Measurements from ENCODE around the gene ETAA1. TPM values are rescaled to one million over a fixed set of nuclear protein-coding genes. Genes with fewer than 3 reads are reported as not detected.

ETAA1 gene
- total RNA-seq, 2 experiments from 2014 or later: 13.0 to 14.1 TPM

GRCh38 chr2:67399831-67400489, 2.8 kb downstream of the ETAA1 start:
- H3K9me3 Mint-ChIP-seq: no peaks in the 10 kb centered on the region
- peaks cover 14% of the 10 kb centered on the region for H3K4me1 Mint-ChIP-seq
- peaks cover 17% of the 10 kb centered on the region for H3K36me3 Mint-ChIP-seq
- no peak overlapping the region for H3K4me3 Mint-ChIP-seq
- DNase-seq (no peak), ATAC-seq (ENCODE audit: low read depth) (no peak)
- no peaks in the 10 kb centered on the region for H3K27me3 Mint-ChIP-seq
- H3K27ac Mint-ChIP-seq: no peak overlapping the region
- POLR2A ChIA-PET: no interaction called here

- ATAC-seq (ENCODE audit: low read depth) (no peak), DNase-seq (no peak)
- Mint-ChIP-seq H3K27me3 (no peaks in the 10 kb centered on the region), H3K4me1 (peaks cover 14% of the 10 kb centered on the region), H3K36me3 (peaks cover 21% of the 10 kb centered on the region), H3K4me3 (no peak overlapping the region), H3K9me3 (no peaks in the 10 kb centered on the region), H3K27ac (no peak overlapping the region)
- POLR2A ChIA-PET: no interaction called here
These were observed 3.7 kb downstream of the ETAA1 start for GRCh38 chr2:67400560-67401485.

GRCh38 chr2:67408346-67408745, 11.2 kb downstream of the ETAA1 start:
- no peak overlapping the region for H3K4me3 Mint-ChIP-seq
- no peaks in the 10 kb centered on the region for H3K27me3 Mint-ChIP-seq
- H3K36me3 Mint-ChIP-seq: peaks cover 22% of the 10 kb centered on the region
- no peak overlapping the region for H3K27ac Mint-ChIP-seq
- DNase-seq (no peak), ATAC-seq (ENCODE audit: low read depth) (no peak)
- POLR2A ChIA-PET: no interaction called here
- no peaks in the 10 kb centered on the region for H3K9me3 Mint-ChIP-seq
- peaks cover 3% of the 10 kb centered on the region for H3K4me1 Mint-ChIP-seq

GRCh38 chr2:67412424-67412823, 15.3 kb downstream of the ETAA1 start:
- DNase-seq: no peak
- Mint-ChIP-seq H3K9me3 (no peaks in the 10 kb centered on the region), H3K36me3 (peaks cover 5% of the 10 kb centered on the region), H3K27me3 (no peaks in the 10 kb centered on the region), H3K4me1 (no peaks in the 10 kb centered on the region), H3K27ac (no peak overlapping the region), H3K4me3 (no peak overlapping the region)
- ATAC-seq (ENCODE audit: low read depth): no peak
- POLR2A ChIA-PET: no interaction called here

GRCh38 chr2:67414867-67415266, 17.7 kb downstream of the ETAA1 start:
- H3K4me1 Mint-ChIP-seq: no peaks in the 10 kb centered on the region
- H3K4me3 Mint-ChIP-seq: no peak overlapping the region
- H3K27ac Mint-ChIP-seq: no peak overlapping the region
- H3K9me3 Mint-ChIP-seq: no peaks in the 10 kb centered on the region
- H3K27me3 Mint-ChIP-seq: no peaks in the 10 kb centered on the region
- peaks cover 5% of the 10 kb centered on the region for H3K36me3 Mint-ChIP-seq
- POLR2A ChIA-PET: no interaction called here
- no peak for DNase-seq
- no peak for ATAC-seq (ENCODE audit: low read depth)

GRCh38 chr2:67416136-67416535, 19.0 kb downstream of the ETAA1 start:
- Mint-ChIP-seq H3K4me1 (no peaks in the 10 kb centered on the region), H3K36me3 (peaks cover 4% of the 10 kb centered on the region), H3K27ac (no peak overlapping the region), H3K27me3 (no peaks in the 10 kb centered on the region), H3K4me3 (no peak overlapping the region), H3K9me3 (no peaks in the 10 kb centered on the region)
- no peak for ATAC-seq (ENCODE audit: low read depth)
- POLR2A ChIA-PET: no interaction called here
- no peak for DNase-seq

- DNase-seq (no peak), ATAC-seq (ENCODE audit: low read depth) (no peak)
- no peaks in the 10 kb centered on the region for H3K9me3 Mint-ChIP-seq
- no peak overlapping the region for H3K4me3 Mint-ChIP-seq
- no peaks in the 10 kb centered on the region for H3K27me3 Mint-ChIP-seq
- no peaks in the 10 kb centered on the region for H3K36me3 Mint-ChIP-seq
- H3K27ac Mint-ChIP-seq: no peak overlapping the region
- H3K4me1 Mint-ChIP-seq: no peaks in the 10 kb centered on the region
- POLR2A ChIA-PET: no interaction called here
These were observed 26.4 kb downstream of the ETAA1 start for GRCh38 chr2:67423489-67423888.

GRCh38 chr2:67436221-67436620, 39.1 kb downstream of the ETAA1 start:
- peaks cover 1% of the 10 kb centered on the region for H3K9me3 Mint-ChIP-seq
- no peak overlapping the region for H3K4me3 Mint-ChIP-seq
- POLR2A ChIA-PET: no interaction called here
- H3K27me3 Mint-ChIP-seq: peaks cover 6% of the 10 kb centered on the region
- H3K4me1 Mint-ChIP-seq: no peaks in the 10 kb centered on the region
- DNase-seq (no peak), ATAC-seq (ENCODE audit: low read depth) (no peak)
- H3K27ac Mint-ChIP-seq: no peak overlapping the region
- H3K36me3 Mint-ChIP-seq: no peaks in the 10 kb centered on the region

- H3K9me3 Mint-ChIP-seq: peaks cover 1% of the 10 kb centered on the region
- no peak overlapping the region for H3K4me3 Mint-ChIP-seq
- POLR2A ChIA-PET: no interaction called here
- ATAC-seq (ENCODE audit: low read depth) (no peak), DNase-seq (no peak)
- H3K27me3 Mint-ChIP-seq: peaks cover 6% of the 10 kb centered on the region
- H3K36me3 Mint-ChIP-seq: no peaks in the 10 kb centered on the region
- H3K27ac Mint-ChIP-seq: no peak overlapping the region
- no peaks in the 10 kb centered on the region for H3K4me1 Mint-ChIP-seq
These were observed 40.0 kb downstream of the ETAA1 start for GRCh38 chr2:67437114-67437513.

- DNase-seq (no peak), ATAC-seq (ENCODE audit: low read depth) (no peak)
- Mint-ChIP-seq H3K27me3 (peaks cover 5% of the 10 kb centered on the region), H3K4me1 (no peaks in the 10 kb centered on the region), H3K4me3 (no peak overlapping the region), H3K27ac (no peak overlapping the region), H3K36me3 (no peaks in the 10 kb centered on the region), H3K9me3 (peaks cover 1% of the 10 kb centered on the region)
- POLR2A ChIA-PET: no interaction called here
These were observed 41.2 kb downstream of the ETAA1 start for GRCh38 chr2:67438337-67438736.

- H3K27ac Mint-ChIP-seq: no peak overlapping the region
These were observed 48.6 kb downstream of the ETAA1 start for GRCh38 chr2:67445652-67446268.

GRCh38 chr2:67446491-67446911, 49.4 kb downstream of the ETAA1 start:
- POLR2A ChIA-PET: no interaction called here

More at GRCh38 chr2:67445652-67446268, 48.6 kb downstream of the ETAA1 start:
- Mint-ChIP-seq H3K27me3 (peaks cover 7% of the 10 kb centered on the region), H3K9me3 (no peaks in the 10 kb centered on the region), H3K4me3 (no peak overlapping the region), H3K4me1 (no peaks in the 10 kb centered on the region), H3K36me3 (no peaks in the 10 kb centered on the region)
- POLR2A ChIA-PET: no interaction called here
- ATAC-seq (ENCODE audit: low read depth) (no peak), DNase-seq (no peak)

GRCh38 chr2:67448648-67449047, 51.5 kb downstream of the ETAA1 start:
- no peak for ATAC-seq (ENCODE audit: low read depth)
- POLR2A ChIA-PET: no interaction called here
- no peaks in the 10 kb centered on the region for H3K4me1 Mint-ChIP-seq
- no peaks in the 10 kb centered on the region for H3K36me3 Mint-ChIP-seq
- no peak overlapping the region for H3K27ac Mint-ChIP-seq
- H3K4me3 Mint-ChIP-seq: no peak overlapping the region
- DNase-seq: no peak
- H3K27me3 Mint-ChIP-seq: peaks cover 5% of the 10 kb centered on the region
- H3K9me3 Mint-ChIP-seq: peaks cover 2% of the 10 kb centered on the region

More at GRCh38 chr2:67446491-67446911, 49.4 kb downstream of the ETAA1 start:
- Mint-ChIP-seq H3K27me3 (peaks cover 7% of the 10 kb centered on the region), H3K27ac (no peak overlapping the region), H3K36me3 (no peaks in the 10 kb centered on the region), H3K4me3 (no peak overlapping the region), H3K4me1 (no peaks in the 10 kb centered on the region), H3K9me3 (peaks cover 1% of the 10 kb centered on the region)
- DNase-seq (no peak), ATAC-seq (ENCODE audit: low read depth) (no peak)
